ENCODE results near the gene CDH4.

CDH4 gene

DNA sequence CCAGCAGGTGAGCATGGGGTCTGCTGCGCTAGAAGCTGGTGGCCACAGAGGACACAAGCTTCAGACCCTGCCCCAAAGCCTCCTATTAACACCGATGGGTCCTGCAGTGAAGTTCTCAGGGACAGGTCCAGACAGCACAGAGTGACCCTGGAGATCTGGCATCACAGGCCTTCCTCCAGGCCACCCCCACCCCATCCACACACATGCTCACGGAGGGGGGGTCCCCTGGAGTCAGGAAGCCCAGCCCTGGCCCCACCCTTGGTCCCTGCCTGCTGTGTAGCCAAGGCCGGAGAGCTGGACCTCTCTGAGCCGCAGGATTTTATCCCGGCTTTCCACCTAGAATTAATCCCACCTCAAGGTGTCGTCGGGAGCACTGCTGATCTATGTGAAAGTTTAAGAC, 646.3 kb downstream of the CDH4 start:
- no peak for TF ChIP-seq EZH2phosphoT487 (conservative IDR thresholded peaks at IDR 0.05; ENCODE audit: low read length)
- TF ChIP-seq, protein P1, sequence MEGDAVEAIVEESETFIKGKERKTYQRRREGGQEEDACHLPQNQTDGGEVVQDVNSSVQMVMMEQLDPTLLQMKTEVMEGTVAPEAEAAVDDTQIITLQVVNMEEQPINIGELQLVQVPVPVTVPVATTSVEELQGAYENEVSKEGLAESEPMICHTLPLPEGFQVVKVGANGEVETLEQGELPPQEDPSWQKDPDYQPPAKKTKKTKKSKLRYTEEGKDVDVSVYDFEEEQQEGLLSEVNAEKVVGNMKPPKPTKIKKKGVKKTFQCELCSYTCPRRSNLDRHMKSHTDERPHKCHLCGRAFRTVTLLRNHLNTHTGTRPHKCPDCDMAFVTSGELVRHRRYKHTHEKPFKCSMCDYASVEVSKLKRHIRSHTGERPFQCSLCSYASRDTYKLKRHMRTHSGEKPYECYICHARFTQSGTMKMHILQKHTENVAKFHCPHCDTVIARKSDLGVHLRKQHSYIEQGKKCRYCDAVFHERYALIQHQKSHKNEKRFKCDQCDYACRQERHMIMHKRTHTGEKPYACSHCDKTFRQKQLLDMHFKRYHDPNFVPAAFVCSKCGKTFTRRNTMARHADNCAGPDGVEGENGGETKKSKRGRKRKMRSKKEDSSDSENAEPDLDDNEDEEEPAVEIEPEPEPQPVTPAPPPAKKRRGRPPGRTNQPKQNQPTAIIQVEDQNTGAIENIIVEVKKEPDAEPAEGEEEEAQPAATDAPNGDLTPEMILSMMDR (IDR thresholded peaks at IDR 0.05; ENCODE audit: insufficient read depth, low read length, poor library complexity, severe bottlenecking): no peak
- Histone ChIP-seq H3K9me3 (ENCODE audit: insufficient read depth, low read length) (no peaks in the 10 kb centered on the region), H4K20me1 (ENCODE audit: low read depth, low read length) (no peaks in the 10 kb centered on the region)

DNA sequence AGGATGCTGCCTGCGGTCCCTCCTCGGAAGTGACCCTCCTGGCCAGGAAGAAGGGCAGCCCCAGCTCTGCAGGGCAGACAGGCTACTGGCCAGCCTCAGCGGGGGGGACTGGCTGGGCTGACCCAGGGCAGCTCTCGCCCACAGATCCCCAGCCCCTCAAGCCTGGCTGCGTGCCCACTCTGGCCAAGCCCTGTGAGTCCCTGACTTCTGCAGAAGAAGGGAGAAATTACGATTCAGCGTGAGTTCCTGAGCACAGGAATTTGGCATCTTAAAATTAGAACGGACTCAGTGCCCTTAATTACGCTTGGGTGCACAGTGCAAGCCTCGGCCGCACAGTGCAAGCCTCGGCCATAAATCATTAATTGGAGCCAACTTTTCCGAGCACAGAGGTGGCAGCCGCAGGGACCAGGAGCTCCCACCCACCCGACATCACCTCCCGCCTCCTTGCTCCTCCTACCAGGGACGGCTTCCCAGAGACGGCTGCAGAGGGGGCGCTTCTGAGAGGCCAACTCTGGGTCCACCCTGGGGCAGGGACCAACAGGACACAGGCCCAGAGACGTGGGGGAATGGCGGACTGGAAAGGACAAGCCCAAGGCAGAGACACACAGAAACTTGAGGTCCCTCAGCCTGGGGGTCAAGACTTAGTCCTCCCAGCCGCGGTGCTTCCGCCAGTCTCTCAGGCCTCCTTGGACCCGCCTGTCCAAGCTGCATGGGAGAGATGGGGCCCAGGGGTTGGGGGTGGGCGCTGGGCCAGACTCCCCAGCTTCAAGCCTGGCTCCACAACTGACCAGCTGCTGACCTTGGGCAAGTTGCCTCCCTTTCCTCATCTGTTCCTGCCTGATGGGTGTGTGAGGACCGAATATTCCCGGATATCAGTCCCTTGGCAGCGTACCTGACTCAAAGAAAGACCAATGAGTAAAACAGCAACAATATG, 648.2 kb downstream of the CDH4 start:
- no peaks in the 10 kb centered on the region for H4K20me1 ChIP-seq (ENCODE audit: low read depth, low read length)
- no peak overlapping the region for H3K4me3 ChIP-seq (ENCODE audit: insufficient read depth, low read length, poor library complexity, severe bottlenecking)
- H3K9me3 ChIP-seq (ENCODE audit: insufficient read depth, low read length): no peaks in the 10 kb centered on the region
- H3K9me2 ChIP-seq (replicated peaks; ENCODE audit: insufficient read depth, low read length): no peaks in the 10 kb centered on the region
- H2AFZ ChIP-seq (ENCODE audit: low read depth, low read length, severe bottlenecking): no peak overlapping the region
- H3K4me2 ChIP-seq (ENCODE audit: low read depth, low read length, poor library complexity, severe bottlenecking): no peak overlapping the region
- no peak overlapping the region for H3K27ac ChIP-seq (ENCODE audit: low read depth, low read length)
- H3K36me3 ChIP-seq (ENCODE audit: low read length): no peaks in the 10 kb centered on the region
- no peaks in the 10 kb centered on the region for H3K27me3 ChIP-seq (ENCODE audit: low read length)
- no peak overlapping the region for H3K9ac ChIP-seq (ENCODE audit: low read length)
- H3F3A ChIP-seq (ENCODE audit: insufficient read depth): no peaks in the 10 kb centered on the region
- no peaks in the 10 kb centered on the region for H3K79me2 ChIP-seq (ENCODE audit: insufficient read depth, low read length)
- TF ChIP-seq EZH2phosphoT487 (conservative IDR thresholded peaks at IDR 0.05; ENCODE audit: low read length): no peak
- TF ChIP-seq, protein P1 (IDR thresholded peaks at IDR 0.05; ENCODE audit: insufficient read depth, low read length, poor library complexity, severe bottlenecking): no peak

More for the DNA sequence above, 646.3 kb downstream of the CDH4 start:
- Histone ChIP-seq H3K9me2 (replicated peaks; ENCODE audit: insufficient read depth, low read length) (no peaks in the 10 kb centered on the region), H3K9ac (ENCODE audit: low read length) (no peak overlapping the region), H3K36me3 (ENCODE audit: low read length) (no peaks in the 10 kb centered on the region), H3K4me3 (ENCODE audit: insufficient read depth, low read length, poor library complexity, severe bottlenecking) (no peak overlapping the region), H3K27ac (ENCODE audit: low read depth, low read length) (no peak overlapping the region), H3K4me2 (ENCODE audit: low read depth, low read length, poor library complexity, severe bottlenecking) (no peak overlapping the region), H2AFZ (ENCODE audit: low read depth, low read length, severe bottlenecking) (no peak overlapping the region), H3K79me2 (ENCODE audit: insufficient read depth, low read length) (no peaks in the 10 kb centered on the region), H3F3A (ENCODE audit: insufficient read depth) (no peaks in the 10 kb centered on the region), H3K27me3 (ENCODE audit: low read length) (no peaks in the 10 kb centered on the region)

DNA sequence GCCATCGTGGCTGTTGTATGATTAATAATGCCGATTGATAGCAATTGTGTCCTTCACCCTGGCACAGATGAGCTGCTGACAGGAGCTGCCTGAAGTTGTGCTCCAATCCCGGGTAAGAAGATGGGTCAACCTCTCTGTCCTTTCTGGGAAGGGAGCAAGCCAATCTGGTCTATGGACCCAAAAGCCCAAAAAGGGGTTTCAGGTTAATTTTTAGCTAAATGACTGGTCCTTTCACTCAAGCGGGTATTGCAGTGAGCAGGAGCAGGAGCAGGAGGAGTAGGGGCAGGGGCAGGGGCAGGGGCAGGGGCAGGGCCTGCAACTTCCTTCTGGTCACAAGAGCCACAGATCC, 648.9 kb downstream of the CDH4 start:
- no peak overlapping the region for H3K27ac ChIP-seq (ENCODE audit: low read depth, low read length)
- H2AFZ ChIP-seq (ENCODE audit: low read depth, low read length, severe bottlenecking): no peak overlapping the region
- H3K4me3 ChIP-seq (ENCODE audit: insufficient read depth, low read length, poor library complexity, severe bottlenecking): no peak overlapping the region
- no peaks in the 10 kb centered on the region for H3K36me3 ChIP-seq (ENCODE audit: low read length)
- no peaks in the 10 kb centered on the region for H3K27me3 ChIP-seq (ENCODE audit: low read length)
- H3K9ac ChIP-seq (ENCODE audit: low read length): no peak overlapping the region
- H4K20me1 ChIP-seq (ENCODE audit: low read depth, low read length): no peaks in the 10 kb centered on the region
- no peaks in the 10 kb centered on the region for H3F3A ChIP-seq (ENCODE audit: insufficient read depth)
- H3K9me3 ChIP-seq (ENCODE audit: insufficient read depth, low read length): no peaks in the 10 kb centered on the region
- no peaks in the 10 kb centered on the region for H3K79me2 ChIP-seq (ENCODE audit: insufficient read depth, low read length)
- H3K9me2 ChIP-seq (replicated peaks; ENCODE audit: insufficient read depth, low read length): no peaks in the 10 kb centered on the region
- H3K4me2 ChIP-seq (ENCODE audit: low read depth, low read length, poor library complexity, severe bottlenecking): no peak overlapping the region
- TF ChIP-seq, protein P1 (IDR thresholded peaks at IDR 0.05; ENCODE audit: insufficient read depth, low read length, poor library complexity, severe bottlenecking): no peak
- TF ChIP-seq EZH2phosphoT487 (conservative IDR thresholded peaks at IDR 0.05; ENCODE audit: low read length): no peak
